HG03025 (cell line): ENCODE measurements around the gene RWDD1.
A peak's percentile ranks its signal among the peaks of the same experiment; 100 is the strongest.

Experiments
- ATAC-seq: cut with Tn5 transposase; IDR thresholded peaks from one replicate; pipeline ENCODE4 v1.9.1; 2021; ENCODE audit warnings: mild to moderate bottlenecking, moderate library complexity; ENCODE audit not compliant: unreplicated experiment, low FRiP score

Gene RWDD1, protein sequence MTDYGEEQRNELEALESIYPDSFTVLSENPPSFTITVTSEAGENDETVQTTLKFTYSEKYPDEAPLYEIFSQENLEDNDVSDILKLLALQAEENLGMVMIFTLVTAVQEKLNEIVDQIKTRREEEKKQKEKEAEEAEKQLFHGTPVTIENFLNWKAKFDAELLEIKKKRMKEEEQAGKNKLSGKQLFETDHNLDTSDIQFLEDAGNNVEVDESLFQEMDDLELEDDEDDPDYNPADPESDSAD

DNA sequence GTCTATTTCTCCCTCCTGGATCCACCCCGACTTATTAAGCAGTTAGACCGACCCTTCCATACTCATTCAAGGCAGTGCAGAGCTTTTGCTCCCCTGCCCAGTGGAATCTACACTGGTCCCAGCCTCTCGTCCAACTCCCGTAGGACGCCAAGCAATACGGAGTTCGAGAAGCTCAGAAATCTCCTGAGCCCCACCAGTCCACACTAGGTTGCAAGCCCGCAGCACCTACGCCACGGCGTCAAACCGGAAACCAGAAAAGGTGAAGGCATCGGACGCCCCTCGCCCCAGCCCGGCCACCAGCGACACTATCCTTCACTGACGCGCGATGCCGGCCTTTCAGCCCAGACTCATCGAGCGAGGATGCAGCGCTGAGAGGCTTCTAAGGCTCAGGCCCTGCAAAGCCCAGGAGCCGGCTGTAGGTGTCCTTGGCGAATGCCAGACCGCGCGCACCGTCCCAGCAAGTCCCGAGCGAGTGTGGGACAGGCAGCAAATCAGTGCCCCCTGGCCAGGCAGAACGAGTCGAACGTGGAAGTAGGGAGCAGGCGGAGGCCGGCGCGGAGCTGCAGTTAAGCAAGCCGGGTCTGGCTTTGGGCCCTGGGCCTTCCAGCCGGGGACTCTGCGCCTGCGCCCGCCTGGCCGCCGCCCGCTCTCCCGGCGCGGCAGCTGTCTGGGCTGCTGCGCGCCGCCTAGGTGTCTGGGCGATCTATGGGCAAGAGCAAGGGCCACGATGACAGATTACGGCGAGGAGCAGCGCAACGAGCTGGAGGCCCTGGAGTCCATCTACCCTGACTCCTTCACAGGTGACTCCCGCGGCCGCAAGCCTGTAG, at the start of gene RWDD1:
RWDD1 (plus strand) TSS at position 649 of the 827 bp plus-strand sequence; CDS start at position 728, 79 bp downstream.
- ATAC-seq: peak; percentile 97

DNA sequence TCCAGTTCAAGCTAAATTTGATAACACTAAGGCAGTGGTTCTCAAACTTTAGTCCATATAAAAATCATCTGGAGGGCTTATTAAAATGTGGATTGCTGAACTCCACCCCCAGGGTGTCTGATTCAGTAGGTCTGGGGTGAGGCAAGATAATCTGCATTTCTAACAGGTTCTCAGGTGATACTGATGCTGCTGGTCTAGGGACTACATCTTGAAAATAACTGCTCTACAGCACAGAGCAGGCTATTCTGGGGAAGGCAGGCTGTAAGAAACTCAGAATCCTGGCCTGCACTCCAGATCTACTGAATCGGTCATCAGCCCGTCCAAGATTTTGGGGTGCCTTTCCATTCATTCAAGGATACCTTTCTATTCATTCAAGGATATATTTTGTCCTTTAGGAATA, 48.4 kb upstream of the RWDD1 start:
- ATAC-seq: no peak

DNA sequence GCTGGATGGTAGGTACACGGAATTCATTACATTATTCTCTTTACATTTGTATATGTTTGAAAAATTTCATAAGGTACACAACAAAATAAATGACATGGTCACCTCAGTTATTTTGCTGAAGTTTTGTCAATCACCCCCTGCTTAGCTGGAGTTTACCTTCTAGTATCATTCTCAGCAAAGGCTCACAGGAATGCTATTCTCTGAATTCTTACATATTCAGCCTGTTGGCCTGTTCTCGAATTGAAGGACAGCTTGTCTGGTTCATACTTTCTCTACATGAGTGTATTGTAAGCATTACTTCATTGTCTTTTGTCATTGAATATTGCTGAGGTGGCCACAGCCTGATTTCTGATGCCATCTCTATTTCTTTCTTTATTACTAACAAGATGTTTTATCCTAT, 47.1 kb upstream of the RWDD1 start:
- no peak for ATAC-seq

DNA sequence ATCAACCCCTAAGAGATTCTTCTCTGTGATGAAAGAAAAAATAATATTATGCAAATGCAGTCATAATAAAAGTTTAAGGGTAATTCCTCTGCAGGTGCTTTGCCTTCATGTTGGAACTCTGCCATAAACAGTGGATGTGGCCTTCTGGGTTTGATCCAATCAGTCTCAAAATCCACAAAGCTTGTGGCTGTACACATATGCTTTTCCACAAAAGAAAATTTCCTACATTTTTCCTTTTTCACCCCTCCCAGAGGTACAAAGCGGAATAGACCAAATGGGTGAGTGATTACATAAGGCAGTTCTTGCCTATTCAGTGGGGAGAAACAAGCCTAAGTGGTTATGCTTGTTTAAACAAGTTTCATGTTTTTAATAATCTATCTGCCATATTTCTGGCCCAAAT, 43.2 kb upstream of the RWDD1 start:
- no peak for ATAC-seq

DNA sequence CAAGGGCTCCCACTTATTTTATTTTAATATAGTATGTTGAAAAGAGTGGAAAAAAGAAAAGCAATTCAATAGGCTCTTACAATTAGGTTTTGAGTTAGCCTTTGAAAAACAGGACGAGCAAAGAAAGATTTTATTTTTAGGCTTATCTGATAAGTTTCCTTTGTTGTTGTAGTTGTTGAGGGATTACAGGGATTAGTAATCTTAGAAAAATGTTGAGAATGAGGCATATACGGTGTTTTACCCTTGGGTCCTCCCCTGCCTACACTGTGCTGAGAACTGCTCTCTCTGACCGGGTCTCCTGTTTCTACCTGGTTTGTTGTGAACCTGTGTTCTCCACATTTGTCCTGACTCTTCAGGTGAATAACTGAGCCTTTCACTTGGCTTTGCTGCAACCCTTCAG, 42.5 kb upstream of the RWDD1 start:
- ATAC-seq: no peak

DNA sequence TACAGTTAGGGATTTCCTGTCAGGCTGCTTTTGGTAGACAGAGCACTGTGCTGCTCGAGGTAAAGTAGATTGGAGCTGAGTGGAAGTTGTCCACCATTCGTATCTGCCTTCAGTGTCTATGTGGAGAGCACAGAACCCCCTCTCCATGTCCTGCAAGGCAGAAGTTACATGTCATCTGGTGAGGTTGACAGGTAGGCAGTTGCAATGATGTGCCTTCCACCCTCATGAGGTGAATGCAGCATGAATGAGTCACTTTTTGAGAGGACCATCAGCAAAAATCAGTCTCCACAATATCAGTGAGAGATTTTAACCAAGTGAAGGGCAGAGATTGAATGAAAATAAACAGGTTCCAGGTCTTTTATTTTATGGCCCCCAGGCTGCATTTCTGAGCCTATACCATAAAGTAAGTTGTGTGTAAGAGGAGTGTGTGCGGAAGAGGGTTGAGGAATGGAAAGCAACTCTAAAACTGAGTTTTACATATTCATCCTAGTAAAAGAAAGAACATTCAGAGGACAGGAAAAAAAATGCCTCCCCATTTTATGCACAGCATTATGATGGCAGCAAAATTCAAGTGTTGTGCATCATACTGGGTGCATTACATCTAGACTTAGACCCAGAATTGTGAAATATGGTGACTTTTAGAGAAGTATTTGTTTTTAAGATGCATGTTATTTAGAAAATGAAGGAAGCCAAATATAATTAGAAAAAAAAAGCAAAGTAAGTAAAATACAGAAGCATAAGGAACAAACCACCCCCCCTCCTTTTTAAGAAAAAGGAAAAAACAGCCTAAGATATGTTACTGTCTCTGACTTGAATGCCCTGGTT, 41.6 kb upstream of the RWDD1 start:
- no peak for ATAC-seq

DNA sequence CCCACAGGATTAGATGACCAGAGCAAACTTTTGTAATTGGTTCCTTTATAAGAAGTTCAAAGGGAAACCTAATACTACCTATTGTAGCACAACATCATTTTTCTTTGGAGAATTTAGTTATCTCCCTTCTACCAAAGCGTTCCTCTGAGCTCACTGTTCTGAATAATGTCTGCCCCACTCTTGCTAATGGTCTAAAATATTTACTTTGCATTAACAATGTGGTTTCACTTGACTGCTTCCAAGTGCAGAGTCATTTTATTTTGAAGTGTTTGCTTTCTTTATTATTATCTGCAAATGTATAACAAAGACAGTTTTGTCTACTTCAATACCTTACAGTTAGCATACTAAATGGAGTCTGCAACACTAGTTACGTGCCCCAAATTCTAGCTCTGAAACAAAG, 40.9 kb upstream of the RWDD1 start:
- ATAC-seq: no peak

DNA sequence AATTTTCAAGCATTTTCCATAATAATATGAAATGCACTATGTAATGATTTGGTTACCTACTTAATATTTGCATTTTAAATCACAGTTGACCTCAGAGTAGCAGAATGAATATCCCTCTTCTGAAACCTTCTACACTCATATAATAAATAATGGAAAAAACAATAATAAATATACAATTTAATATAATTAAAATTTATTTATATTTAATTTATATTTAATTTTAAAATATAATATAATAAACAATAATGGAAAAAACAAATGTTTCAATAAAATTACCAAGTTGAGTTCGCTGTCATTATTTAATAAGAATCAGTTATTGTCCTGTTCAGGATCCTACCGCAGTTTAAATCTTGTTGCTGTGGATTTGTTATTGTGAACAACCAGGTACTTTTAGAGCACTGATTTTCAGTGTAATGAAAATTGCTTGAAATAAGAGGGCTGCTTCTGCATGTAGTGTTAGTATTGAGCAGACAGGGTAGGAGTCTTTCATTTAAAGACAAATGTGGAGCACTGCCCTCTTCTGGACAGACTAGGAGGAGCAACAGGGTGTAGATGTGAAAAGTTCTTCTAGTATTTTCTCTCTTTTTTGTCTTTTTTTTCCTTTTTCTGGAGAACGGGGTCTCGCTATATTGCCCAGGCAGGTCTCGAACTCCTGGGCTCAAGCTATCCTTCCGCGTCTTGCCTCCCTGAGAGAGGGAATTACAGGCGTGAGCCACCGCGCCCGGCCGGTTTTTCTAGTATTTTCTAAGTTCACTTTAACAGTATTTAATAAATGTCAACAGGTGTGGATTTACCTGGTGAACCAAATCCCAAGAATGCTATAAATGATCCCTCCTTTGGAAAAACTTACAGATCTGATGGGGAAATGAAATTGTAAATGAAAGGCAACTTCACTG, 39.4 kb upstream of the RWDD1 start:
- ATAC-seq: no peak

DNA sequence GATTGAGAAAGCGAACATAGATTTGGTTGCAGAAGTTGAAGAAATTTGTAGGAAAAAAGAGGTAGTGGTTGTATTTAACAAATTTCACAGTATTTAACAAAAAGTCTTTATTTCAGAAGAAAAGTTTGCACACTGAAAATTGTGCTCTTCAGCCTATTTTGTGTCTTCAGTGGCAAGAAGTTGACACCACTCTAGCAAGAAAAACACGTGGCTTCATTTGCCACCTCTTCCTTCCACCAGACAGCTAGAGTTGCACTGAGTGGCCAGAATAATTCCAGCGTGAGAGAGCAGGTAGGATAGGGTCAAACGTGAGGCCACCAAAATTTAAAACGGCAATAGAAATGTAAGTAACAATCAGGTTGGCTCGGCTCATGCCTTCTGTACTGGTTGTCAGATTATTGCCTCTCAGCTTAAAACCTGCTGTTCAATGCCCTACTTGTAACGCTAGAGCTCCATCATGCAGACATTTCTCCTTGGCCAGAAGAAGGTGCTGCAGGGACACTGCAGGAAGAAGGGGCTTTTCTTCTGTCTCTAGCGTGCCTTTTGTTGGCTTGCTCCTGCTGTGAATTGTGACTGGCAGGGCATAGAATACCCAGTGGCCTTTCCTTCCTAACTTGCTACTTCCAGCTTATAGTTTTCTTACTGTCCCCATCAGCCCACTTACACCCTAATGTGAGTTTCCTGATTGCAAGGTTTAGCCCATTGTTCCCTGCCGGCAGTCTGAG, 37.9 kb upstream of the RWDD1 start:
- no peak for ATAC-seq

DNA sequence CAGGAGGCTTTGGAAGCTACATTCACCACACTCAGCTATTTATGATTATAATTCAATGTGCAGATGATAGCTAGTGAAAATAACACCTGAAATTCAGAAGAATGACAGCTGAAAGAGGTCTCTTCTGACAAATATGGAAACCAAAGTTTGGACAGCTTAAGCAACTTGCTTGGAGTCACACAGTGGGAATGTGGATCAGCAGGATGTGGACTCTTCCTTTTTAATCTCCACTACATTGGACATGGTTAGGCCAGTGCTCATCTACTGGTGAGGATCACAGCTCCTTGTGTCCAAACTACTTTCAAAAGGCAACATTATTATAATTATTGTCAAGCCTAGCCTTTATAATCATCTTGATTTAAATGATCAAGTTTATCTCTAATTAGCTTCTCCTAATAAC, 36.2 kb upstream of the RWDD1 start:
- ATAC-seq: no peak

DNA sequence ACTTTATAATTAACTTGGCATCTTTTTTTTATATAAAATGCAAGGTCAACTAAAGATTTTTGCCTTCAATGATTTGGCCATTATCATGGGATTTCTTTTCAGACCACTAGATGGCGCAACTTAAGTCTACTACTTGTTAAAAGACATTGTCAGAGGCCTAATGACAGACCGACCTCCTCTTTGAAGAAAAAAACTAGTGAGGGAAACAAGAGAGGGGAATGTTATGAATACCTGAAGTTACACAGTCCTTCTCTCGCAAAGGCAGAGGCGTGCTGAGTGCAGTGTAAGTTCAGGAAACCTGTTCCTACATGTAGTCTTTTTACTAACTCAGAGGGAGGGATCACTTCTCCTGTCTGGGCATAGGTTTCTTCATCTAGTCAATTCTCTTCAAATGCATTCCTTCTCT, 35.1 kb upstream of the RWDD1 start:
- ATAC-seq: no peak

DNA sequence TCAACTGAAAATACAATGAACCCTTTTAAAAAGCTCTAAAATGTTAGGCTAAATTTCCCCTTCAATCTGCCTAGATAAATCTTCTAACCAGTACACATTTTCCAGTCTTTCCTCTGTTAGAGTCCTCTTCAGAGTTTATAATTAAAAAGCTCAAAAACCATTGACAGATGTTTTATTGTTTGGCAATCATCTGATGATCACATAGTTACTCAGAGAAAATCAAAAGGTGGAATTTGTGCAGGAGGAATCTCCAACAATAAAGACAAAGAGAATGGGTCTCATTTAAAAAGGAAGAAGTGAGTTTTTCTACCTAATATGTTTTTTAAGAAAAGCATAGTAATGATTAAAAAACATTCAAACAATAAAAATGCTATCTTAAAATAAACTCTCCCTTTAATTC, 28.9 kb upstream of the RWDD1 start:
- ATAC-seq: no peak

DNA sequence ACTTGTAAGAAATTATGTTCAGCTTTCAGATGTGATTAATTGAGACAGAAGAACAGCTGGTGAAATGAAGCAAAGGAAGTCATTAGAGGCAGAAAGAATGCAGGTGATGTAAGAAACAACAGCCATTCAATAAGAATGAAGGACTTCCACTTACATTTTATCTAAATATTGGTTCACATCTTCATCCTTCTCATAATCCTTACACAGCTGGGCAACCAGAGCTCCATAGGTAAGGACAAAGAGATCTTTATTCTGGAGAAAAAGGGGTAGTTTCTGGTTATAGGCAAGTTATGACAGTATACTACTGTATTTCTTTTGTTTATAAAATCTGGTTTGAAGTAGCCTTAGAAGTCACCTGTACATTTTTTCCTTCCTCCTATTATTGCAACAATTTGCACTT, 28.2 kb upstream of the RWDD1 start:
- ATAC-seq: no peak

DNA sequence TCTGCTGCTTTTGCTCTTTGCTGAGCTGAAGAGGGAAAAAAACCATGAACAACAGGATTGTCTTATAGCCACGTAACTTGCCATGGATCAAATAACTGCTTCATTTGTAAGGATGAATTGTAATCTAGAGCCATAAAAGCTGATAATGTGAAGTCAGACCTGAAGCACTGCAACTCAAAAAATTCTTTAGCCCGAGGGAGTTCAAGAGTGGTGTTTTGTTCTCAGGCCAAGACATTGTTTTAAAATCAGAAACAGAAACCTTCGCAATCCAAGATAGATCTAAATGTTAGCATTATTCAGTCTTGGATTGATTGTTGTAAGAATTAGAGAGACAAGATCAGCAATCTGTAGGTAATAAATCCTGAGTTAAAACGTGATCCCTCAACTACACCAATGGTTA, 25.7 kb upstream of the RWDD1 start, which contains the start of gene TRAPPC3L:
TRAPPC3L (minus strand) TSS at position 34 of the 400 bp plus-strand sequence. CDS start 170 bp downstream, outside the sequence.
- ATAC-seq: no peak

DNA sequence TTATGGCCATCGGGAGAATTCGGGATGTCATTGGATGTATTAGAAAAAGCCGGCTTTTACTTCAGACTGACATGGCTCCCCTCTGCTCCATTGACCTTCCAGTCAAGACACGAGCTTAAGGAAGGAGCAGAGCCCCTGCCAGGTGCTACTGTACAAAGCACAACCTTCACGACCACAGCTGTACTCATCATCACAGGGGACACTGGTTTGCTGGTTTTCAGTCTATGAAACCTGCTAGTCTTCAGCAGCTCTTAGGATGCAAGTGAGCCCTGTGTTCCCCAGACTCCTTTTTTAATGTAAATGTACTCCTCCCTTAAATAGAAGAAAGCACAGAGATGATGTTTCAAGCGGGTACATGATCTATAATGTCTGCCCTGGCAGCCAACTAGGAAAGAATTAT, 23.9 kb upstream of the RWDD1 start:
- ATAC-seq: no peak

DNA sequence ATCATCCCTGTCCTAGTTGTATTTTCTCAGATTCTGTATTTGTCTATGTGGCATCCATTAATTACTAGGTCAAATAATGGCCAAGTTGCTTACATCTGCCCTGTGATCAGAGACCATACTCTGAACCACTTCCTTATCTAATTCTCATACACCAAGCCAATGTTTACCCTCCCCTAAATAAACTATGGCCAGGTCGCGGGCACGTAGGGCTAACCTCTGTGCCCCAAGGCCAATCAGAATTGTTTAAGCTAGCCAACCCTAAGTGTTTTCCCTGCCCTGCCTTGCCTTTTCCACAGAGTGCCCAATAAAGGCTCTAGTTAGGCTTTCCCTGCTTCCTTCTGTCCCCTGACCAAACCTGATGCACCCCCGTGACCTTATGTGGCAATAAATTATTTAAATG, 20.5 kb upstream of the RWDD1 start:
- no peak for ATAC-seq

DNA sequence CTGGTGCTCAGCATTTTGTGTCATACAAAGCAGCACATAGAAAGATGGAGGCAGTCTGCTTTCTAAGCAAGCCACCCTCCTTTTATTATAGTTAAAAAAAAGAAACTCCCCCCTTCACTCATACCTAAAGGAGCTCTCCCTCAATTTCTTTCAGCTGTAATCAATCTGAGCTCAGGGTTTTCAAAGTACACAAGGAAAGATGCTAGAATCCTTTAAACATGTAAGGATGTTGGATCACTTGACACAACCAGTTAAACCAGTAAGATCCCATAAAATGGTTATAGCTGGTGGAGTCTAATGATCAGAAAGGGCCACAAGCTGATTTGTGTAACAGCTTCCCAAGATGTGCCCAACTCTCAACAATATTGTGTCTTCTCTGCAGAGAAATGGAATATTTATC, 17.9 kb upstream of the RWDD1 start, which contains the start of gene CALHM4:
CALHM4 (plus strand) TSS at position 301 of the 400 bp plus-strand sequence; CDS start at position 344, 43 bp downstream.
- no peak for ATAC-seq

DNA sequence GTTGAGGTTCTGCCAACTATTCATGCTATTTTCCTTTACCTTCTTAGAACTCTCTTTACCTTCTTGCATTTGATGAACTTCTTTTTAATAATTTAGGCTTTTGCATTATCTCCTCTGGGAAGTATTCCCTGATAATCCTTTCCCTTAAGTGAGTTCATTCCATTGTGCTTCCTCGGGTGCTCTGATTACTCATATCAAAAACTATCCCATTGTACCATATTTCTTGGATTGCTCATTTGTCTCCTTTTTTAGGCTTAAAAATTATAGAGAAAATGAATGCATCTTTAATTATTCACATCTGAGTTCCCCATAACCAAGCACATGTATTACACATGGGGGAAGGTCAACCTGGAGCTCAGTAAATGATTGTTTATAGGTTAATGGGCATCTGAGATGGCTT, 15.2 kb upstream of the RWDD1 start:
- ATAC-seq: no peak

DNA sequence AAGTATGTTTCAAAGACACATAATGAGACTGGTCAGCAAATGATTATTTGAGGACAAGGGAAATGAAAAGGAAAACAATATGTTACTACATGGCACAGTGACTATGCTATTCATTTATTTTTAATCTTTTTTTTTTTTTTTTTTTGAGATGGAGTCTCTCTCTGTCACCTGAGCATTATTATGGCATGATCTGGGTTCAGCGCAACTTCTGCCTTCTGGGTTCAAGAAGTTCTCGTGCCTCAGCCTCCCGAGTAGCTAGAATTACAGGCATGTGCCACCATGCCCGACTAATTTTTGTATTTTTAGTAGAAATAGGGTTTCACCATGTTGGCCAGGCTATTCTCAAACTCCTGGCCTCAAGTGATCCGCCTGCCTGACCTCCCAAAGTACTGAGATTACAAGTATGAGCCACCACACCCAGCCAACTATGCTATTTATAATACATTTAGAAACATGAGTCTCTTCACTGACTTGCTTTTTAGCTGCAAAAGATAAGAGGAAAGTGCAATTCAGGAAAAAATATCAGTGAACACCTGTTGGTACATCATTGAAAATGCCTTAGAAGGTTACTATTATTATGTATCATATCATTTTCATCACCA, 14.4 kb upstream of the RWDD1 start:
- no peak for ATAC-seq
